Common myeloid progenitor, CD34-positive (primary cell): ENCODE measurements around the gene KCNMB2.
A peak's percentile ranks its signal among the peaks of the same experiment; 100 is the strongest.

Source experiments
- CTCF ChIA-PET: fragments of 350-600 bp; sonication (Branson Sonifier 250); formaldehyde crosslinking; loops from one replicate; lab custom pipeline; 2021; ENCODE audit warnings: antibody characterized with exemption; lab: Charles Lee
- POLR2A ChIA-PET: fragments of 350-600 bp; sonication (Branson Sonifier 250); formaldehyde crosslinking; loops from one replicate; lab custom pipeline; 2021; ENCODE audit warnings: antibody characterized with exemption; lab: Charles Lee
- DNase-seq, 3 donors: peaks; one replicate each; pipeline versions ENCODE4 v3.0.0 to v3.0.0-alpha.2; 2013
- H3K27ac ChIP-seq, 2 experiments: 1 replicate in 1 of 2; 2 replicates in 1 of 2; pipeline ENCODE4 v1.7.0; 2013; ENCODE audit warnings: inconsistent platforms in 2 of 2, low read length in 2 of 2, mild to moderate bottlenecking in 2 of 2, low read depth in 1 of 2, moderate library complexity in 1 of 2; ENCODE audit not compliant: severe bottlenecking in 2 of 2, insufficient read depth in 1 of 2, poor library complexity in 1 of 2
- H3K27me3 ChIP-seq, 5 experiments: replicated peaks in 2 of 5; 1 replicate in 3 of 5; 2 replicates in 2 of 5; pipeline versions ENCODE4 v1.6.1 to v1.7.0; 2013; ENCODE audit warnings: low read length in 4 of 5, mild to moderate bottlenecking in 2 of 5, moderate library complexity in 2 of 5, inconsistent platforms in 1 of 5; ENCODE audit not compliant: insufficient read depth in 5 of 5, control insufficient read depth in 4 of 5
- H3K36me3 ChIP-seq, 4 experiments: 1 replicate in 2 of 4; 2 replicates in 2 of 4; pipeline versions ENCODE4 v1.6.1 to v1.7.0; 2013; ENCODE audit warnings: low read length in 3 of 4, control low read depth in 1 of 4, mild to moderate bottlenecking in 1 of 4; ENCODE audit not compliant: control insufficient read depth in 4 of 4, insufficient read depth in 4 of 4
- H3K4me1 ChIP-seq, 4 experiments: 1 replicate in 3 of 4; 2 replicates in 1 of 4; pipeline versions ENCODE4 v1.6.1 to v1.7.1; 2013; ENCODE audit warnings: low read length in 3 of 4, mild to moderate bottlenecking in 3 of 4, control low read depth in 1 of 4, inconsistent platforms in 1 of 4, moderate library complexity in 1 of 4; ENCODE audit not compliant: control insufficient read depth in 4 of 4, insufficient read depth in 4 of 4; ENCODE audit errors: control extremely low read depth in 1 of 4
- H3K4me3 ChIP-seq, 7 experiments: 1 replicate in 4 of 7; 2 replicates in 3 of 7; pipeline versions ENCODE4 v1.5.1 to v1.7.0; 2013; ENCODE audit warnings: mild to moderate bottlenecking in 7 of 7, low read length in 6 of 7, moderate library complexity in 6 of 7, inconsistent platforms in 2 of 7, low read depth in 2 of 7, control low read depth in 1 of 7; ENCODE audit not compliant: insufficient read depth in 4 of 7, control insufficient read depth in 1 of 7; ENCODE audit errors: extremely low read depth in 1 of 7
- H3K9me3 ChIP-seq, 5 experiments: 1 replicate in 4 of 5; 2 replicates in 1 of 5; pipeline versions ENCODE4 v1.6.1 to v1.7.1; 2013; ENCODE audit warnings: low read length in 4 of 5, mild to moderate bottlenecking in 2 of 5, inconsistent platforms in 1 of 5, low read depth in 1 of 5, moderate library complexity in 1 of 5; ENCODE audit not compliant: control insufficient read depth in 4 of 5, insufficient read depth in 2 of 5; ENCODE audit errors: control extremely low read depth in 1 of 5
- WGBS: methylation state at CpG from one replicate; pipeline ENCODE4 v1.1.5; 2013; ENCODE audit not compliant: insufficient coverage; 5-methylcytosine and 5-hydroxymethylcytosine counted together

KCNMB2 gene

GRCh38 chr3:178588628-178589027 is 52.4 kb downstream of the KCNMB2 start:
- CTCF ChIA-PET: no interaction called here
- H3K36me3 ChIP-seq: no peaks in the 10 kb centered on the region

GRCh38 chr3:178593786-178594185 is 57.5 kb downstream of the KCNMB2 start:
- no peaks in the 10 kb centered on the region for H3K27me3 ChIP-seq
- H3K4me1 ChIP-seq: no peaks in the 10 kb centered on the region
- H3K9me3 ChIP-seq: peaks cover 0 to 4% (median 0%) of the 10 kb centered on the region in 5 experiments
- ChIA-PET CTCF (no interaction called here), POLR2A (no interaction called here)
- H3K36me3 ChIP-seq: no peaks in the 10 kb centered on the region
- 100% methylated on average over 1 of the region's 1 CpG for WGBS
- H3K27ac ChIP-seq: no peak overlapping the region
- H3K4me3 ChIP-seq: no peak overlapping the region
- DNase-seq: no peak

More at GRCh38 chr3:178588628-178589027, 52.4 kb downstream of the KCNMB2 start:
- Histone ChIP-seq H3K27ac (no peak overlapping the region), H3K4me1 (no peaks in the 10 kb centered on the region), H3K9me3 (peaks cover 0 to 1% (median 0%) of the 10 kb centered on the region in 5 experiments), H3K27me3 (no peaks in the 10 kb centered on the region), H3K4me3 (no peak overlapping the region)
- no CpG with 5 or more reads among the region's 4 CpGs for WGBS
- no peak for DNase-seq
- POLR2A ChIA-PET: no interaction called here

- H3K36me3 ChIP-seq: no peaks in the 10 kb centered on the region
- H3K4me3 ChIP-seq: no peak overlapping the region
- ChIA-PET POLR2A (no interaction called here), CTCF (interaction anchor here (2.0 kb wide), 1 partner anchor 11 kb away, joined by 5 read pairs; no protein-coding TSS in a partner anchor)
- peaks cover 0 to 4% (median 0%) of the 10 kb centered on the region in 5 experiments for H3K9me3 ChIP-seq
- no peaks in the 10 kb centered on the region for H3K27me3 ChIP-seq
- DNase-seq: no peak
- 100% methylated on average over 1 of the region's 2 CpGs for WGBS
- no peaks in the 10 kb centered on the region for H3K4me1 ChIP-seq
- H3K27ac ChIP-seq: no peak overlapping the region
These were observed 61.1 kb downstream of the KCNMB2 start for GRCh38 chr3:178597371-178597770.

- no peaks in the 10 kb centered on the region for H3K36me3 ChIP-seq
- DNase-seq: no peak
- no peak overlapping the region for H3K27ac ChIP-seq
- 100% methylated on average over 1 of the region's 2 CpGs for WGBS
- peaks cover 0 to 3% (median 0%) of the 10 kb centered on the region in 5 experiments for H3K27me3 ChIP-seq
- no peaks in the 10 kb centered on the region for H3K9me3 ChIP-seq
- ChIA-PET CTCF (no interaction called here), POLR2A (no interaction called here)
- H3K4me1 ChIP-seq: no peaks in the 10 kb centered on the region
- no peak overlapping the region for H3K4me3 ChIP-seq
These were observed 66.6 kb downstream of the KCNMB2 start for GRCh38 chr3:178602856-178603255.

- DNase-seq: no peak
- no peaks in the 10 kb centered on the region for H3K36me3 ChIP-seq
- POLR2A ChIA-PET: no interaction called here
- CTCF ChIA-PET: no interaction called here
- no peaks in the 10 kb centered on the region for H3K4me1 ChIP-seq
- no peak overlapping the region for H3K27ac ChIP-seq
- H3K9me3 ChIP-seq: no peaks in the 10 kb centered on the region
- H3K4me3 ChIP-seq: no peak overlapping the region
- WGBS: 100% methylated on average over 1 of the region's 1 CpG
- H3K27me3 ChIP-seq: peaks cover 0 to 3% (median 0%) of the 10 kb centered on the region in 5 experiments
These were observed 67.5 kb downstream of the KCNMB2 start for GRCh38 chr3:178603735-178604134.

GRCh38 chr3:178618197-178618596 is 82.0 kb downstream of the KCNMB2 start:
- DNase-seq: peak in 1 of 3 donors; percentile 3
- Histone ChIP-seq H3K9me3 (no peaks in the 10 kb centered on the region), H3K27ac (no peak overlapping the region), H3K27me3 (no peaks in the 10 kb centered on the region), H3K4me1 (no peaks in the 10 kb centered on the region), H3K36me3 (no peaks in the 10 kb centered on the region), H3K4me3 (no peak overlapping the region)
- ChIA-PET POLR2A (no interaction called here), CTCF (no interaction called here)
- 40% methylated on average over 2 of the region's 3 CpGs for WGBS

GRCh38 chr3:178618896-178619295 is 82.7 kb downstream of the KCNMB2 start:
- Histone ChIP-seq H3K36me3 (no peaks in the 10 kb centered on the region), H3K9me3 (no peaks in the 10 kb centered on the region), H3K27ac (no peak overlapping the region), H3K4me3 (no peak overlapping the region), H3K4me1 (no peaks in the 10 kb centered on the region), H3K27me3 (no peaks in the 10 kb centered on the region)
- WGBS: 100% methylated on average over 2 of the region's 2 CpGs
- DNase-seq: no peak
- POLR2A ChIA-PET: no interaction called here
- CTCF ChIA-PET: no interaction called here
